SU-DHL-6 (cell line): ENCODE data around the gene KLHL2.

ENCODE experiments used
- H2AFZ ChIP-seq: fragments of 200-600 bp; sonication (generic); 2 replicates; pipeline ENCODE4 v1.6.1; 2014; ENCODE audit warnings: low read depth, mild to moderate bottlenecking, moderate library complexity, mixed read lengths, antibody characterized with exemption, low read length; ENCODE audit not compliant: severe bottlenecking
- H3F3A ChIP-seq: fragments of 200-600 bp; shearing (Covaris generic); 2 replicates; pipeline ENCODE4 v1.6.0; 2016; ENCODE audit warnings: antibody characterized with exemption, mild to moderate bottlenecking; ENCODE audit not compliant: insufficient read depth
- H3K27ac ChIP-seq: fragments of 200-600 bp; sonication (generic); 2 replicates; pipeline ENCODE4 v1.5.1; 2016; ENCODE audit warnings: low read depth, mild to moderate bottlenecking, low read length, moderate library complexity, mixed read lengths
- H3K27me3 ChIP-seq: fragments of 200-600 bp; sonication (generic), shearing (Covaris generic); 2 replicates; pipeline ENCODE4 v1.6.0; 2014; ENCODE audit warnings: mild to moderate bottlenecking, low read length
- H3K36me3 ChIP-seq: fragments of 200-600 bp; sonication (generic); 2 replicates; pipeline ENCODE4 v1.6.1; 2014; ENCODE audit warnings: mild to moderate bottlenecking, low read length, mixed read lengths
- H3K4me2 ChIP-seq: fragments of 300-600, 200-600 bp; shearing (Covaris generic), sonication (generic); 2 replicates; pipeline ENCODE4 v1.6.0; 2014; ENCODE audit warnings: low read length, low read depth, mild to moderate bottlenecking; ENCODE audit not compliant: poor library complexity, severe bottlenecking
- H3K4me3 ChIP-seq: fragments of 200-600 bp; sonication (generic); 2 replicates; pipeline ENCODE4 v1.5.1; 2014; ENCODE audit warnings: antibody characterized with exemption, low read length, mild to moderate bottlenecking, mixed read lengths; ENCODE audit not compliant: insufficient read depth, poor library complexity, severe bottlenecking
- H3K79me2 ChIP-seq: fragments of 200-600 bp; sonication (generic); 2 replicates; pipeline ENCODE4 v1.6.1; 2014; ENCODE audit warnings: mild to moderate bottlenecking, low read length, moderate library complexity; ENCODE audit not compliant: insufficient read depth
- H3K9ac ChIP-seq: fragments of 200-600 bp; sonication (generic); 2 replicates; pipeline ENCODE4 v1.7.0; 2014; ENCODE audit warnings: mild to moderate bottlenecking, low read length
- H3K9me2 ChIP-seq: fragments of 200-600 bp; sonication (generic); replicated peaks from 2 replicates; pipeline ENCODE4 v1.6.1; 2014; ENCODE audit warnings: low read length; ENCODE audit not compliant: insufficient read depth
- H3K9me3 ChIP-seq: fragments of 200-600 bp; sonication (generic); 2 replicates; pipeline ENCODE4 v1.6.1; 2014; ENCODE audit warnings: low read length, mixed read lengths; ENCODE audit not compliant: insufficient read depth
- H4K20me1 ChIP-seq: fragments of 200-600 bp; sonication (generic); 2 replicates; pipeline ENCODE4 v1.6.1; 2014; ENCODE audit warnings: low read depth, mild to moderate bottlenecking, antibody characterized with exemption, low read length, moderate library complexity, mixed read lengths
- CTCF ChIP-seq: fragments of 200-600 bp; sonication (generic); IDR thresholded peaks from one replicate; pipeline ENCODE4 v1.5.1; 2017; ENCODE audit warnings: antibody characterized with exemption, mild to moderate bottlenecking, low read length, moderate library complexity; ENCODE audit not compliant: insufficient read depth, poor library complexity, severe bottlenecking
- EZH2phosphoT487 ChIP-seq: fragments of 200-600 bp; sonication (generic), shearing (Covaris generic); conservative IDR thresholded peaks from 2 replicates; pipeline ENCODE4 v1.6.1; 2018; ENCODE audit warnings: mild to moderate bottlenecking, antibody characterized with exemption, low read length, moderate library complexity, mixed read lengths

KLHL2 gene

GRCh38 chr4:165360985-165361670, 153.8 kb downstream of the KLHL2 start:
- Histone ChIP-seq H3K4me2 (no peak overlapping the region), H3K27me3 (no peaks in the 10 kb centered on the region), H3K4me3 (no peak overlapping the region), H3K9me2 (no peaks in the 10 kb centered on the region), H4K20me1 (no peaks in the 10 kb centered on the region), H3F3A (no peaks in the 10 kb centered on the region), H2AFZ (no peak overlapping the region), H3K36me3 (no peaks in the 10 kb centered on the region), H3K27ac (no peak overlapping the region), H3K9ac (no peak overlapping the region), H3K9me3 (no peaks in the 10 kb centered on the region), H3K79me2 (no peaks in the 10 kb centered on the region)
- TF ChIP-seq EZH2phosphoT487, result no peak

DNA sequence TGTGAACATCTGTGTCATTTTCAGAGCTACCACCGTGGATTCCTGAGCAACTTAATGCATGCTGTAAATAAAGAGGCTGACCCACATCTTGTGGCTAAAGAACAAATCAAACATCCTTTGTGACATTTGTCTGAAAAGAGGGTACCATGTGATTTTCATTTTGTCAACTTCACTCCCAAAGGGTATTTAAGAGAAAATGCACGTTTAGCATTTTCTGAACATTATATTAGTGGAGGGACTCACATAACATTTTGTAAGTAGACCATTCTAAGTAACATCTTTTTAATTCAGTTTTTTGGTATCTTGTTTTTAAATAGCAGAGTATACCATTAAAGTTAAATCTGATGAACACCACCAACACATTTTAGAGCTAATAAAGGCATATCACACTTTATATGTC, 154.4 kb downstream of the KLHL2 start:
- Histone ChIP-seq H3K9ac (no peak overlapping the region), H3K27ac (no peak overlapping the region), H3K9me2 (no peaks in the 10 kb centered on the region), H3K36me3 (no peaks in the 10 kb centered on the region), H2AFZ (no peak overlapping the region), H3K27me3 (no peaks in the 10 kb centered on the region), H3K4me2 (no peak overlapping the region), H3K79me2 (no peaks in the 10 kb centered on the region), H3K4me3 (no peak overlapping the region), H3K9me3 (no peaks in the 10 kb centered on the region), H4K20me1 (no peaks in the 10 kb centered on the region), H3F3A (no peaks in the 10 kb centered on the region)
- TF ChIP-seq CTCF (no peak), EZH2phosphoT487 (no peak)

- Histone ChIP-seq H3K9ac (no peak overlapping the region), H3K9me2 (no peaks in the 10 kb centered on the region), H3K36me3 (no peaks in the 10 kb centered on the region), H3K4me2 (no peak overlapping the region), H3K27me3 (no peaks in the 10 kb centered on the region), H3F3A (no peaks in the 10 kb centered on the region), H3K79me2 (no peaks in the 10 kb centered on the region), H2AFZ (no peak overlapping the region), H3K9me3 (no peaks in the 10 kb centered on the region), H4K20me1 (no peaks in the 10 kb centered on the region), H3K4me3 (no peak overlapping the region), H3K27ac (no peak overlapping the region)
- TF ChIP-seq CTCF, result no peak
- no peak for TF ChIP-seq EZH2phosphoT487
These were observed 157.2 kb downstream of the KLHL2 start for GRCh38 chr4:165364452-165365080.

GRCh38 chr4:165367040-165367439, 159.7 kb downstream of the KLHL2 start:
- no peaks in the 10 kb centered on the region for H3K79me2 ChIP-seq
- H3K4me2 ChIP-seq, result no peak overlapping the region
- no peak overlapping the region for H3K27ac ChIP-seq
- no peaks in the 10 kb centered on the region for H3K9me3 ChIP-seq
- H3K9ac ChIP-seq, result no peak overlapping the region
- H3K27me3 ChIP-seq, result no peaks in the 10 kb centered on the region
- no peak overlapping the region for H2AFZ ChIP-seq
- no peaks in the 10 kb centered on the region for H3K9me2 ChIP-seq
- H3K36me3 ChIP-seq, result no peaks in the 10 kb centered on the region
- H3K4me3 ChIP-seq, result no peak overlapping the region
- H4K20me1 ChIP-seq, result no peaks in the 10 kb centered on the region
- TF ChIP-seq EZH2phosphoT487 (no peak), CTCF (no peak)
- no peaks in the 10 kb centered on the region for H3F3A ChIP-seq
